SK-N-SH (cell line): Measurements from ENCODE around the gene BBS5. TPM values are rescaled to one million over a fixed set of nuclear protein-coding genes. Genes with fewer than 3 reads are reported as not detected.

Experiments
- CTCF ChIA-PET: fragments of 300-600, 350-600 bp; formaldehyde crosslinking; extraction: SDS; loops from one replicate; lab custom pipeline; 2021; lab: Yijun Ruan, JAX
- POLR2A ChIA-PET: fragments of 350-600 bp; sonication (Branson Sonifier 250); formaldehyde crosslinking; extraction: SDS; loops from one replicate; lab custom pipeline; 2020; ENCODE audit warnings: antibody characterized with exemption, inconsistent platforms; lab: Yijun Ruan, JAX
- DNase-seq: peaks from one replicate; pipeline ENCODE4 v3.0.0; 2012
- H2AFZ ChIP-seq: fragments of 200-600 bp; sonication (generic); 2 replicates; pipeline ENCODE4 v1.8.1; 2016; ENCODE audit warnings: antibody characterized with exemption, mild to moderate bottlenecking, low read depth
- H3F3A ChIP-seq: fragments of 200-600 bp; sonication (generic); replicated peaks from 2 replicates; pipeline ENCODE3; 2016; ENCODE audit warnings: antibody characterized with exemption, mild to moderate bottlenecking; ENCODE audit not compliant: insufficient read depth
- H3K27ac ChIP-seq, 2 experiments: fragments of 200-500 bp in 1 of 2; fragments of 200-600 bp in 1 of 2; sonication (Bioruptor generic) in 1 of 2; sonication (generic), shearing (Covaris generic) in 1 of 2; 2 replicates each; pipeline versions ENCODE4 v1.5.1 to v1.6.1; 2014 to 2016; ENCODE audit warnings: low read depth in 2 of 2, inconsistent platforms in 1 of 2, low read length in 1 of 2, mild to moderate bottlenecking in 1 of 2, mixed read lengths in 1 of 2
- H3K27me3 ChIP-seq: fragments of 200-600 bp; sonication (generic), shearing (Covaris generic); 2 replicates; pipeline ENCODE4 v1.6.1; 2016; ENCODE audit warnings: mixed run types; ENCODE audit not compliant: insufficient read depth
- H3K36me3 ChIP-seq, 2 experiments: fragments of 200-500 bp in 1 of 2; fragments of 200-600 bp in 1 of 2; sonication (Bioruptor generic) in 1 of 2; sonication (generic) in 1 of 2; replicated peaks in 1 of 2; 2 replicates each; pipeline versions ENCODE3 to v1.5.1; 2014 to 2016; ENCODE audit warnings: low read length in 1 of 2, mild to moderate bottlenecking in 1 of 2; ENCODE audit not compliant: insufficient read depth in 2 of 2, control insufficient read depth in 1 of 2
- H3K4me1 ChIP-seq, 2 experiments: fragments of 200-500 bp in 1 of 2; fragments of 200-600 bp in 1 of 2; sonication (Bioruptor generic) in 1 of 2; sonication (generic), shearing (Covaris generic) in 1 of 2; 2 replicates each; pipeline versions ENCODE4 v1.5.1 to v1.6.1; 2014 to 2016; ENCODE audit warnings: low read depth in 1 of 2, low read length in 1 of 2, mixed run types in 1 of 2; ENCODE audit not compliant: insufficient read depth in 2 of 2, control insufficient read depth in 1 of 2
- H3K4me2 ChIP-seq: fragments of 200-600 bp; sonication (generic), shearing (Covaris generic); 2 replicates; pipeline ENCODE4 v1.6.1; 2017; ENCODE audit warnings: mixed run types
- H3K4me3 ChIP-seq, 2 experiments: fragments of 200-500 bp in 1 of 2; fragments of 200-600 bp in 1 of 2; sonication (Bioruptor generic) in 1 of 2; sonication (generic), shearing (Covaris generic) in 1 of 2; 2 replicates each; pipeline versions ENCODE4 v1.5.1 to v1.8.1; 2014 to 2016; ENCODE audit warnings: low read depth in 2 of 2, inconsistent platforms in 1 of 2, low read length in 1 of 2, mild to moderate bottlenecking in 1 of 2, mixed read lengths in 1 of 2, moderate library complexity in 1 of 2
- H3K79me2 ChIP-seq: fragments of 200-600 bp; sonication (generic); 2 replicates; pipeline ENCODE4 v1.8.1; 2017; ENCODE audit warnings: mild to moderate bottlenecking; ENCODE audit not compliant: insufficient read depth
- H3K9ac ChIP-seq: fragments of 200-600 bp; sonication (generic); 2 replicates; pipeline ENCODE4 v1.6.1; 2017; ENCODE audit warnings: mixed run types
- H3K9me2 ChIP-seq: fragments of 200-600 bp; sonication (generic); 2 replicates; pipeline ENCODE4 v1.6.1; 2017; ENCODE audit warnings: mixed run types
- H3K9me3 ChIP-seq: fragments of 200-600 bp; sonication (generic); 2 replicates; pipeline ENCODE4 v1.6.1; 2017; ENCODE audit warnings: mixed run types, mild to moderate bottlenecking, moderate library complexity
- H4K20me1 ChIP-seq: fragments of 200-600 bp; sonication (generic); 2 replicates; pipeline ENCODE4 v1.6.1; 2017; ENCODE audit warnings: mild to moderate bottlenecking, mixed run types; ENCODE audit not compliant: insufficient read depth
- ELF1 ChIP-seq: IDR thresholded peaks from 2 replicates; pipeline ENCODE4 v1.4.0; 2012
- GABPA ChIP-seq: IDR thresholded peaks from 2 replicates; pipeline ENCODE4 v1.4.0; 2012; ENCODE audit warnings: low read depth, mild to moderate bottlenecking
- GATA2 ChIP-seq: sonication (generic); formaldehyde crosslinking; IDR thresholded peaks from 2 replicates; pipeline ENCODE4 v1.5.0; 2020; ENCODE audit warnings: mild to moderate bottlenecking, missing genetic modification reagents
- JUND ChIP-seq: IDR thresholded peaks from 2 replicates; pipeline ENCODE4 v1.4.0; 2012
- MAX ChIP-seq: IDR thresholded peaks from 2 replicates; pipeline ENCODE4 v1.4.0; 2012; ENCODE audit warnings: low read depth
- MEF2A ChIP-seq: IDR thresholded peaks from 2 replicates; pipeline ENCODE4 v1.4.0; 2012; ENCODE audit warnings: low read depth, borderline replicate concordance
- MXI1 ChIP-seq: IDR thresholded peaks from 2 replicates; pipeline ENCODE4 v1.6.1; 2012; ENCODE audit warnings: mild to moderate bottlenecking, low read depth, low read length, improper control_type of control experiment
- PBX3 ChIP-seq: IDR thresholded peaks from 2 replicates; pipeline ENCODE4; 2012
- RCOR1 ChIP-seq: fragments of 150-350 bp; IDR thresholded peaks from 2 replicates; pipeline ENCODE4 v1.6.1; 2017; ENCODE audit warnings: antibody characterized with exemption, low read length
- RXRA ChIP-seq: IDR thresholded peaks from 2 replicates; pipeline ENCODE4 v1.4.0; 2012; ENCODE audit warnings: low read depth, mild to moderate bottlenecking, borderline replicate concordance
- SMC3 ChIP-seq: IDR thresholded peaks from 2 replicates; pipeline ENCODE4 v1.6.1; 2012; ENCODE audit warnings: low read depth, low read length, improper control_type of control experiment
- TCF12 ChIP-seq: IDR thresholded peaks from 2 replicates; pipeline ENCODE4 v1.4.0; 2012
- USF2 ChIP-seq: fragments of 150-350 bp; IDR thresholded peaks from 2 replicates; pipeline ENCODE4 v1.6.1; 2017; ENCODE audit warnings: antibody characterized with exemption, low read length, low read depth, borderline replicate concordance
- WGBS: methylation state at CpG from one replicate; pipeline ENCODE4 v1.1.6; 2017; ENCODE audit warnings: low lambda C conversion rate; 5-methylcytosine and 5-hydroxymethylcytosine counted together
- polyA plus RNA-seq, 3 experiments: library from polyadenylated mRNA; depleted of rRNA; stranded (reverse); fragments of >200 nt; gene quantifications; 2 replicates each; pipeline ENCODE4 v1.2.3, GENCODE V29; 2012
- TF ChIP-seq, protein P1 (sequence below): IDR thresholded peaks from 2 replicates; pipeline ENCODE4 v1.6.1; 2012; ENCODE audit warnings: mild to moderate bottlenecking, low read depth, low read length, moderate library complexity
- TF ChIP-seq, protein P2 (sequence below): IDR thresholded peaks from 2 replicates; pipeline ENCODE4 v1.4.0; 2012; ENCODE audit warnings: low read depth, borderline replicate concordance

BBS5 gene
- polyA plus RNA-seq, 1 of the 3 experiments (the other 2 are of a cell fraction): 3.8 TPM

GRCh38 chr2:169520896-169521295 is 41.6 kb downstream of the BBS5 start:
- Histone ChIP-seq H3K27ac (no peak overlapping the region), H3K27me3 (no peaks in the 10 kb centered on the region), H3K9me2 (no peaks in the 10 kb centered on the region), H3K36me3 (peaks cover 0 to 1% of the 10 kb centered on the region in 2 experiments), H3F3A (no peaks in the 10 kb centered on the region), H3K79me2 (no peaks in the 10 kb centered on the region), H4K20me1 (no peaks in the 10 kb centered on the region), H3K9ac (no peak overlapping the region), H3K4me1 (no peaks in the 10 kb centered on the region), H3K9me3 (no peaks in the 10 kb centered on the region), H2AFZ (no peak overlapping the region), H3K4me2 (no peak overlapping the region), H3K4me3 (no peak overlapping the region)
- no peak for TF ChIP-seq RXRA
- no peak for TF ChIP-seq ELF1
- no peak for TF ChIP-seq MXI1
- TF ChIP-seq PBX3: no peak
- TF ChIP-seq, protein P1, sequence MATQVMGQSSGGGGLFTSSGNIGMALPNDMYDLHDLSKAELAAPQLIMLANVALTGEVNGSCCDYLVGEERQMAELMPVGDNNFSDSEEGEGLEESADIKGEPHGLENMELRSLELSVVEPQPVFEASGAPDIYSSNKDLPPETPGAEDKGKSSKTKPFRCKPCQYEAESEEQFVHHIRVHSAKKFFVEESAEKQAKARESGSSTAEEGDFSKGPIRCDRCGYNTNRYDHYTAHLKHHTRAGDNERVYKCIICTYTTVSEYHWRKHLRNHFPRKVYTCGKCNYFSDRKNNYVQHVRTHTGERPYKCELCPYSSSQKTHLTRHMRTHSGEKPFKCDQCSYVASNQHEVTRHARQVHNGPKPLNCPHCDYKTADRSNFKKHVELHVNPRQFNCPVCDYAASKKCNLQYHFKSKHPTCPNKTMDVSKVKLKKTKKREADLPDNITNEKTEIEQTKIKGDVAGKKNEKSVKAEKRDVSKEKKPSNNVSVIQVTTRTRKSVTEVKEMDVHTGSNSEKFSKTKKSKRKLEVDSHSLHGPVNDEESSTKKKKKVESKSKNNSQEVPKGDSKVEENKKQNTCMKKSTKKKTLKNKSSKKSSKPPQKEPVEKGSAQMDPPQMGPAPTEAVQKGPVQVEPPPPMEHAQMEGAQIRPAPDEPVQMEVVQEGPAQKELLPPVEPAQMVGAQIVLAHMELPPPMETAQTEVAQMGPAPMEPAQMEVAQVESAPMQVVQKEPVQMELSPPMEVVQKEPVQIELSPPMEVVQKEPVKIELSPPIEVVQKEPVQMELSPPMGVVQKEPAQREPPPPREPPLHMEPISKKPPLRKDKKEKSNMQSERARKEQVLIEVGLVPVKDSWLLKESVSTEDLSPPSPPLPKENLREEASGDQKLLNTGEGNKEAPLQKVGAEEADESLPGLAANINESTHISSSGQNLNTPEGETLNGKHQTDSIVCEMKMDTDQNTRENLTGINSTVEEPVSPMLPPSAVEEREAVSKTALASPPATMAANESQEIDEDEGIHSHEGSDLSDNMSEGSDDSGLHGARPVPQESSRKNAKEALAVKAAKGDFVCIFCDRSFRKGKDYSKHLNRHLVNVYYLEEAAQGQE: no peak
- no peak for TF ChIP-seq RCOR1
- TF ChIP-seq, protein P2, sequence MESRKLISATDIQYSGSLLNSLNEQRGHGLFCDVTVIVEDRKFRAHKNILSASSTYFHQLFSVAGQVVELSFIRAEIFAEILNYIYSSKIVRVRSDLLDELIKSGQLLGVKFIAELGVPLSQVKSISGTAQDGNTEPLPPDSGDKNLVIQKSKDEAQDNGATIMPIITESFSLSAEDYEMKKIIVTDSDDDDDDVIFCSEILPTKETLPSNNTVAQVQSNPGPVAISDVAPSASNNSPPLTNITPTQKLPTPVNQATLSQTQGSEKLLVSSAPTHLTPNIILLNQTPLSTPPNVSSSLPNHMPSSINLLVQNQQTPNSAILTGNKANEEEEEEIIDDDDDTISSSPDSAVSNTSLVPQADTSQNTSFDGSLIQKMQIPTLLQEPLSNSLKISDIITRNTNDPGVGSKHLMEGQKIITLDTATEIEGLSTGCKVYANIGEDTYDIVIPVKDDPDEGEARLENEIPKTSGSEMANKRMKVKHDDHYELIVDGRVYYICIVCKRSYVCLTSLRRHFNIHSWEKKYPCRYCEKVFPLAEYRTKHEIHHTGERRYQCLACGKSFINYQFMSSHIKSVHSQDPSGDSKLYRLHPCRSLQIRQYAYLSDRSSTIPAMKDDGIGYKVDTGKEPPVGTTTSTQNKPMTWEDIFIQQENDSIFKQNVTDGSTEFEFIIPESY: no peak
- no peak for TF ChIP-seq JUND
- TF ChIP-seq MEF2A: no peak
- DNase-seq: no peak
- POLR2A ChIA-PET: no interaction called here
- CTCF ChIA-PET: interaction anchor here (1.3 kb wide), 1 partner anchor 41 kb away, joined by 4 read pairs; no protein-coding TSS in a partner anchor

DNA sequence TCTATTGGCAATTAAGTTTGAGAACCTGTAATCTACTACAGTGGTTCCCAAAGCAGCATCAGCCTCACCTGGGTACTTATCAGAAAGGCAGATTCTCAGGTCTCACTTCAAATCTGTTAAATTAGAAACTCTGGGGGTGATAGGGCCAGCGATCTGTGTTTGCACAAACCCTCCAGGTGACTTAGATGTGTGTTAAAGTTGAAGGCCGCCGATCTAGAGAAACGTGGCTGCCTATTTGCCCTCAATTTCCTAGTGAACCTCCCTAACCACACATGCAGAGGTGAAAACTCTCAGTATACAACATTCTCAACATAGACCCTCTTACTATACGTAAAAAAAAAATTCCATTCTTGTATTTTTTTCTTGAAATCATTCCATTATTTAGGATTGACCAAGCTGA is 44.4 kb downstream of the BBS5 start:
- no peaks in the 10 kb centered on the region for H3K79me2 ChIP-seq
- TF ChIP-seq TCF12 (no peak), GABPA (no peak), USF2 (no peak), GATA2 (no peak), SMC3 (no peak), PBX3 (no peak), MAX (no peak)
- TF ChIP-seq, protein P1: no peak
- ChIA-PET CTCF (interaction anchor here (0.7 kb wide), 1 partner anchor 39 kb away, joined by 3 read pairs; no protein-coding TSS in a partner anchor), POLR2A (no interaction called here)
- H3F3A ChIP-seq: no peaks in the 10 kb centered on the region
- WGBS: 68% methylated on average over 5 of the region's 5 CpGs
- no peaks in the 10 kb centered on the region for H3K4me1 ChIP-seq
- H4K20me1 ChIP-seq: no peaks in the 10 kb centered on the region
- peaks cover 13 to 17% of the 10 kb centered on the region in 2 experiments for H3K36me3 ChIP-seq
- H3K4me2 ChIP-seq: no peak overlapping the region
- H3K27me3 ChIP-seq: no peaks in the 10 kb centered on the region
- no peak overlapping the region for H3K27ac ChIP-seq
- no peak overlapping the region for H3K4me3 ChIP-seq
- H3K9ac ChIP-seq: no peak overlapping the region
- H3K9me3 ChIP-seq: no peaks in the 10 kb centered on the region
- DNase-seq: no peak
- H3K9me2 ChIP-seq: no peaks in the 10 kb centered on the region
- H2AFZ ChIP-seq: no peak overlapping the region
